HG03571 (cell line): ENCODE results near the gene MMS19.
"Not testable (repeated sequence)": the region's sequence is repeated elsewhere in the genome, so short reads cannot be mapped to it uniquely, and the experiment has no call there.

ENCODE experiments used
- ATAC-seq: cut with Tn5 transposase; IDR thresholded peaks from one replicate; pipeline ENCODE4 v1.9.1; 2021; ENCODE audit not compliant: unreplicated experiment

The MMS19 gene

DNA sequence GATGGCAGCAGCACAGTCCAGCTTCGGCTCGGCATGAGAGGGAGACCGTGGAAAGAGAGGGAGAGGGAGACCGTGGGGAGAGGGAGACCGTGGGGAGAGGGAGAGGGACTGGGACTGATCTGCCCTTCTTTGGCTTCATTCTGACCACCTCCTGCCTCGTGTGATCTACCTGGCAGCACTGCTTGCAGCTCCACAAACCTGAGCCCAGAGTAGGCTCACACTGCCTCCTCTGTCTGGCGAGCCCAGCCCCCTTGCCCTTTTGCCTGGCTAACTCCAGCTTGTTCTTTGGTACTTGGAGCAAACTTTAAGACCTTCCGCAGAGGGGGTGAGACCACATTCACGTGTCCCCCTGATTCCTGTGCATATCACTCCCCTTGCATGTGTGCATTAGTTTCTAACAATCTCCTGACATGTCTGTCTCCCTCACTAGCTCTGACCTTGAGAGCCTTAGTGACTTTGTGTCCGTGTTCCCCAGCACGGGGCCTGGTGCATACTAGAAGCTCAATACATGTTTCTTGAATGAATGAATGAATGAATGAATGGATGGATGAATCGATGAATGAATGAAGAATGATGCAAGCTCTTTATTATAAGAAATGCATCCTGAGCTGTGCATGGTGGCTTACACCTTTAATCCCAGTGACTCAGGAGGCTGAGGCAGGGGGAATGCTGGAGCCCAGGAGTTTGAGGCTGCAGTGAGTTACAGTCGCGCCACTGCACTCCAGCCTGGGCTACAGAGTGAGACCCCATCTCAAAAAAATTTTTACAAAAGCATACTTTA, 31.7 kb upstream of the MMS19 start:
- ATAC-seq: no peak

GRCh38 chr10:97528876-97529275, 30.7 kb upstream of the MMS19 start:
- not testable (repeated sequence) for ATAC-seq

DNA sequence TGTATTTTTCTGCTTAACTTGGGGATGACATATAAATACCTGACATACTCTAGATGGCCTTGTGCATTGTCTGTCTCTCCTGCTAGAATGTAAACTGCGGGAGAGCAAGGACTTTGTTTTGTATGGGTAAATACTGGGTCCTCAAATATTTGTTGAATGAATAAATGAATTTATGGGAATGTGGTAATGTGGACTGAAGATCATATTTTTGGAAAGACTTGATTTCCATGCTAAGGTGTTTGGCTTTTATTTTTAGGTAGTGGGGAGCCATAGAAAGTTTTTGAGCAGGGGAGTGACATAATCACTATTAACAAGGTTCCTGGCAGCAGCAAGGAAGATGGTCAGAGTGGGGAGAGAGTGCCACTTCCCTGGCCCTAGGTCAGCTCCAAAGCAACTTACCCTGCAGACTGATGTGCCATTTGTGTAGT, 27.5 kb upstream of the MMS19 start:
- ATAC-seq: no peak

- ATAC-seq: no peak
Measured at GRCh38 chr10:97525086-97525485, 26.9 kb upstream of the MMS19 start.

DNA sequence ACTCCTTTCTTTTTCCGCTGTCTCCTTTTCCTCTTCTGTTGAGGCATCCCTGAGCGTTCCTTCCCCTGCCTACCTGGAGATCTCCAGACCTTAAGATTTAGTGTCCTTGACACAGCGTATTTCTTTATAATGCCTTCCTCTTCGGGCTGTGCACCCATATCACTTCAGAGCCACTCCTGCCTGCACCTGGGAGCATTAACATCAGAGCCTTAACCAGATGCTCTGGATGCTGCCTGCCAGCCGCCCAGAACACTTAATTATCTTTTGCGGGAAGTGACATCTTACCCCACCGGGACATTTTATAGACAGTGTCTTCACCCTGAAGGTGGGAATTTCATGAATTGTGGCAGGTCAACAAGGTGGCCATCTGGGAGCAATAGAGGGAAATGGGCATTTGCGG, 24.7 kb upstream of the MMS19 start:
- no peak for ATAC-seq

DNA sequence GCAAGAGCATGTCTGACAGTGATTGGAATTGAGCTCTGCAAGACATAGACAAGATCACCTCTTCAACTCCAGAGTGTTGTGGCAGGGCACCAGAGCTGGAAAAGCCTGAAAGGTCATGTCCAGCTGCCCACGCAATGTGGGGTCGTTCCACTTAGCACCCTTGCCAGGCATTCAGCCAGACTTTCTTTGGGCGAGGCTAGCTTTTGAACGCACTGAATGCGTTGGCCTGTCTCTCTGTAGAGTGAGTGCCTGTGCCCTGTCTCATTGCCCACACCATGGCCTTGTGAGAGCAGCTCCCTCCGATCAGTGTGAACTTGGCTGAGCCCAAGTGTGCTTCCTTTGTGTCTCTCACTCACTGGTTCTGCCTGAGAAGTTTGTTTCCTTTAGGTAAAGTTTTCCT, 23.8 kb upstream of the MMS19 start:
- ATAC-seq: no peak

GRCh38 chr10:97520978-97521761, 22.9 kb upstream of the MMS19 start:
- ATAC-seq: no peak

DNA sequence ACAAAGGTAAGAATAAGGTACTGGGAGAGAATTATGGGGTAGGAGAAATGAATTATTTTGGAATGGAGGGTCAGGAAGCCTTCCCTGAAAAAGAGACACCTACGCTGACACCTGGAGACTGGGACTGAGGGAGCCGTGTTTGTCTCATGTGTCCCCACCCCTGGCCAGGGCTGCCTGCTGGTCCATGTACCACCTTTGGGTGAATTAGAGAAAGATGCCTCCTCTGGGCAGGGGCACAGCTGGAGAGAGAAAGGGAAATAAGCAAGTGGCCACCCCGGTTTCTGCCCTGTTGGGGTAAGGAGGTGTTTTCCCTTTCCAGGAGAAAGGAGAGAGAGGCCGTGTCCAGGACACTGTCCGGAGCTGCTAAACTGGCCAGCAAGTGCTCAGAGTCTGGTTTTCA, 22.3 kb upstream of the MMS19 start:
- no peak for ATAC-seq

GRCh38 chr10:97519342-97519741, 21.1 kb upstream of the MMS19 start:
- ATAC-seq: no peak

- no peak for ATAC-seq
Measured at GRCh38 chr10:97518301-97519043, 20.2 kb upstream of the MMS19 start.

DNA sequence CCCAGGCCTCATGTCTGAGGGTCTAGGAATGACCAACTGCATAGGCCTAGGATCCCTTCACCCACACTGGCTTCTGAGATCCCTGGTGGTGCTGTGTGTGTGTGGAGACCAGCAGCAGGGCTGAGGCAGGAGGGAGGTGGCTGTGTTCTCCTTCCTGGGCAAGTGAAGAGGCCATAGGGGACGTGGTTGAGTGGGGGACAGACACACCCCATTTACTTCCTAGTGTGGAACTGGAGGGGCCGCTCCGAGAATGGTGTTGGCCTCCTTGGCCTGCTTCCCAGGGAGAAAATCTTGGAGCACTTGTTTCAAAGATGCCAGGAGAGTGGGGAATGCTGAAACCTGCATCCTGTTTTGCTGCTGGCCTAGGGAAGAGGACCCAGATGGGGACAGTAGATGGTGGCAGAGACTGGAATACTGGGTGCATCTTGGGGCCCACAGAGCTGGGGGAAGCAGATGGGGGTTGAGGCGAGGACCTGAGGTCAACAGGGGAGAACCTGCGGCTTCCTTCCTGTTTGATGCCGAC, 19.6 kb upstream of the MMS19 start:
- ATAC-seq: no peak

- no peak for ATAC-seq
Measured at GRCh38 chr10:97517096-97517750, 19.0 kb upstream of the MMS19 start.

GRCh38 chr10:97515271-97515978, 17.2 kb upstream of the MMS19 start:
- no peak for ATAC-seq

- ATAC-seq: no peak
Measured at GRCh38 chr10:97514344-97514743, 16.1 kb upstream of the MMS19 start.

GRCh38 chr10:97512993-97513392, 14.8 kb upstream of the MMS19 start:
- no peak for ATAC-seq

- no peak for ATAC-seq
Measured at GRCh38 chr10:97511711-97512440, 13.7 kb upstream of the MMS19 start.

- no peak for ATAC-seq
Measured at GRCh38 chr10:97510686-97511085, 12.5 kb upstream of the MMS19 start.

- ATAC-seq: no peak
Measured at GRCh38 chr10:97509120-97509680, 11.0 kb upstream of the MMS19 start.

DNA sequence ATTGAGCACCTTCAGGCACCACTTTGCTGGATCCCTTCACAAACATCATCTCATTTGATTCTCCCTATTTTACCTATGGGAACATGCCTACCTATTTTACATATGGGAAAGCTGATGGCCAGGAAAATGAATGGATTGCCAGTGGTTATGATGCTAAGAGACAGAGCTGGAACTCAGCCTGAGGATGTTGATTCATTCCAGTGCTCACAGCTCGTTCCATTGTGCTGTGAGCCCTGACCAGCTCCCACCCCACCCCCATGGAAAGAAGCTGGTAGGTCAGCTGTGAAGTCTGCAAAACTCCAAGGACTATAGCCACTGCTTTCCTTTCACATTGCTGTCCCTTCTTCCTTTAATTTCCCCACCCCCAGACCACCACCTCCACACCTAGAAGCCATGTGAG, 10.1 kb upstream of the MMS19 start:
- ATAC-seq: no peak
